Measurements from ENCODE around the gene TXK. TPM values are rescaled to one million over a fixed set of nuclear protein-coding genes. Genes with fewer than 3 reads are reported as not detected.

TXK gene
- total RNA-seq, 1 experiment from 2014 or later, result 2.6 TPM

DNA sequence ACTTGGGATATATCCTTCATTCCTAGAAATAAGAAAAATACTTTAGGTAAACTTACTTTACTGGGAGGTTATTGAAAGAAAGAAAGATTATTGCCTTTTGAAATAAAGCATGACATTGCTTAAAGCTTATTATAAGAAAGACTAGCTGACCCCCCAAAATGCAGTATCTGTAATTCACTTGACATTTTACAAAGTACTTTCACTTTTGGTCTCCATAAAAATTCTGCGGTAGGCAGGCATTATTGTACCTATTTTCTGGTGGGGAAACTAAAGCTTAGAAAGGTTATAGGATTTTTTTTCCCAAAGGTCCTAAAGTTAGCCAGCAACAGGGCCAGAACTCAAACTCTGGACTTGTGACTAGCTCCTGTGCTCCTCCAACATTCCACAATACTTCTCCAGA lies 29.7 kb upstream of the TXK start:
- H3K4me1 ChIP-seq (replicated peaks; ENCODE audit: insufficient read depth), result no peaks in the 10 kb centered on the region
- ChIA-PET POLR2A (ENCODE audit: unreplicated experiment) (no interaction called here), CTCF (no interaction called here)
- H2AFZ ChIP-seq, result no peak overlapping the region
- intact Hi-C loops (cut with micrococcal nuclease; ENCODE audit: unreplicated experiment), result no loop called here
- no TSS peak for BruUV-seq (replicated peaks)
- no peaks in the 10 kb centered on the region for H4K20me1 ChIP-seq (ENCODE audit: insufficient read depth)
- H3K9me2 ChIP-seq (ENCODE audit: insufficient read depth), result no peaks in the 10 kb centered on the region
- H3K79me2 ChIP-seq (ENCODE audit: low read depth), result no peaks in the 10 kb centered on the region
- no peaks in the 10 kb centered on the region for H3K27me3 ChIP-seq (ENCODE audit: insufficient read depth, low read depth)
- H3K36me3 ChIP-seq (ENCODE audit: low read depth), result no peaks in the 10 kb centered on the region; the same call in 1 of the 2 replicates
- H3K9me3 ChIP-seq (ENCODE audit: insufficient read depth, low read depth), result no peaks in the 10 kb centered on the region
- no peak for TF ChIP-seq EZH2 (IDR thresholded peaks at IDR 0.05; ENCODE audit: low read depth)
- TF ChIP-seq, protein P1, sequence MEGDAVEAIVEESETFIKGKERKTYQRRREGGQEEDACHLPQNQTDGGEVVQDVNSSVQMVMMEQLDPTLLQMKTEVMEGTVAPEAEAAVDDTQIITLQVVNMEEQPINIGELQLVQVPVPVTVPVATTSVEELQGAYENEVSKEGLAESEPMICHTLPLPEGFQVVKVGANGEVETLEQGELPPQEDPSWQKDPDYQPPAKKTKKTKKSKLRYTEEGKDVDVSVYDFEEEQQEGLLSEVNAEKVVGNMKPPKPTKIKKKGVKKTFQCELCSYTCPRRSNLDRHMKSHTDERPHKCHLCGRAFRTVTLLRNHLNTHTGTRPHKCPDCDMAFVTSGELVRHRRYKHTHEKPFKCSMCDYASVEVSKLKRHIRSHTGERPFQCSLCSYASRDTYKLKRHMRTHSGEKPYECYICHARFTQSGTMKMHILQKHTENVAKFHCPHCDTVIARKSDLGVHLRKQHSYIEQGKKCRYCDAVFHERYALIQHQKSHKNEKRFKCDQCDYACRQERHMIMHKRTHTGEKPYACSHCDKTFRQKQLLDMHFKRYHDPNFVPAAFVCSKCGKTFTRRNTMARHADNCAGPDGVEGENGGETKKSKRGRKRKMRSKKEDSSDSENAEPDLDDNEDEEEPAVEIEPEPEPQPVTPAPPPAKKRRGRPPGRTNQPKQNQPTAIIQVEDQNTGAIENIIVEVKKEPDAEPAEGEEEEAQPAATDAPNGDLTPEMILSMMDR (conservative IDR thresholded peaks at IDR 0.05), result no peak
- no peak overlapping the region for H3K4me2 ChIP-seq
- H3K4me3 ChIP-seq, result no peak overlapping the region
- no peaks in the 10 kb centered on the region for H3F3A ChIP-seq (ENCODE audit: insufficient read depth, low read depth)
- no peak for DNase-seq
- H3K27ac ChIP-seq, result no peak overlapping the region

- H3K9me3 ChIP-seq (ENCODE audit: insufficient read depth, low read depth), result no peaks in the 10 kb centered on the region
- no peak overlapping the region for H3K4me2 ChIP-seq
- no peak overlapping the region for H3K4me3 ChIP-seq
- no peak overlapping the region for H2AFZ ChIP-seq
- POLR2A ChIA-PET (ENCODE audit: unreplicated experiment), result no interaction called here
- no peaks in the 10 kb centered on the region for H3K79me2 ChIP-seq (ENCODE audit: low read depth)
- no peaks in the 10 kb centered on the region for H3K4me1 ChIP-seq (replicated peaks; ENCODE audit: insufficient read depth)
- no peak overlapping the region for H3K27ac ChIP-seq
- no peaks in the 10 kb centered on the region for H3K9me2 ChIP-seq (ENCODE audit: insufficient read depth)
- TF ChIP-seq EZH2 (IDR thresholded peaks at IDR 0.05; ENCODE audit: low read depth), result no peak
- TF ChIP-seq, protein P1 (conservative IDR thresholded peaks at IDR 0.05), result no peak
- CTCF ChIA-PET, result no interaction called here
- no TSS peak for BruUV-seq (replicated peaks)
- H3F3A ChIP-seq (ENCODE audit: insufficient read depth, low read depth), result no peaks in the 10 kb centered on the region
- intact Hi-C loops (cut with micrococcal nuclease; ENCODE audit: unreplicated experiment), result no loop called here
- no peaks in the 10 kb centered on the region for H4K20me1 ChIP-seq (ENCODE audit: insufficient read depth)
- no peak for DNase-seq
- H3K27me3 ChIP-seq (ENCODE audit: insufficient read depth, low read depth), result no peaks in the 10 kb centered on the region
- H3K36me3 ChIP-seq (ENCODE audit: low read depth), result no peaks in the 10 kb centered on the region; the same call in 1 of the 2 replicates
Observed at GRCh38 chr4:48162162-48162561, 28.1 kb upstream of the TXK start.

DNA sequence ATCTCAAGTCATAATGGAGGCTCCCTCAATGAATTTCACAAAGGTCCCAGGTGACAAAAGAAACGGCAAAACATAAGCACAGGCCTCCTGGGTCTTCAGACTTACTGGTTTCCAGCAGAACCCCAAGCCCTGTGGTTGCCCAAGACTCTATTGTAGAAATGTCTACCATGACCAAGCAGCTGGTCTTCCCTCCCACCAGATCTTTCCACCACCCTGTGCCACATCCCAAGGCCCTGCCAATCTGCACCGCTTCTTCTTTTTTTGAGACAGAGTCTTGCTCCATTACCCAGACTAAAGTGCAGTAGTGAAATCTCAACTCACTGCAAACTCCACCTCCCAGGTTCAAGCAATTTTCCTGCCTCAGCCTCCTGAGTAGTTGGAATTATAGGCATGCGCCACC lies 23.2 kb upstream of the TXK start:
- no TSS peak for BruUV-seq (replicated peaks)
- no peak overlapping the region for H3K4me3 ChIP-seq
- no peaks in the 10 kb centered on the region for H4K20me1 ChIP-seq (ENCODE audit: insufficient read depth)
- H3K4me2 ChIP-seq, result no peak overlapping the region
- TF ChIP-seq EZH2 (IDR thresholded peaks at IDR 0.05; ENCODE audit: low read depth), result no peak
- TF ChIP-seq, protein P1 (conservative IDR thresholded peaks at IDR 0.05), result no peak
- H3K27ac ChIP-seq, result no peak overlapping the region
- no peaks in the 10 kb centered on the region for H3K79me2 ChIP-seq (ENCODE audit: low read depth)
- CTCF ChIA-PET, result no interaction called here
- no peak overlapping the region for H2AFZ ChIP-seq
- H3K36me3 ChIP-seq (ENCODE audit: low read depth), result peaks cover 17% of the 10 kb centered on the region; the same call in 1 of the 2 replicates
- no peaks in the 10 kb centered on the region for H3F3A ChIP-seq (ENCODE audit: insufficient read depth, low read depth)
- H3K9me2 ChIP-seq (ENCODE audit: insufficient read depth), result no peaks in the 10 kb centered on the region
- H3K9me3 ChIP-seq (ENCODE audit: insufficient read depth, low read depth), result peaks cover 12% of the 10 kb centered on the region; the same call in 1 of the 2 replicates
- POLR2A ChIA-PET (ENCODE audit: unreplicated experiment), result no interaction called here
- H3K27me3 ChIP-seq (ENCODE audit: insufficient read depth, low read depth), result no peaks in the 10 kb centered on the region
- H3K4me1 ChIP-seq (replicated peaks; ENCODE audit: insufficient read depth), result no peaks in the 10 kb centered on the region
- intact Hi-C loops (cut with micrococcal nuclease; ENCODE audit: unreplicated experiment), result no loop called here
- no peak for DNase-seq
